ENCODE measurements around the gene PREX1.
"Not testable (repeated sequence)": the region's sequence is repeated elsewhere in the genome, so short reads cannot be mapped to it uniquely, and the experiment has no call there.

The PREX1 gene

DNA sequence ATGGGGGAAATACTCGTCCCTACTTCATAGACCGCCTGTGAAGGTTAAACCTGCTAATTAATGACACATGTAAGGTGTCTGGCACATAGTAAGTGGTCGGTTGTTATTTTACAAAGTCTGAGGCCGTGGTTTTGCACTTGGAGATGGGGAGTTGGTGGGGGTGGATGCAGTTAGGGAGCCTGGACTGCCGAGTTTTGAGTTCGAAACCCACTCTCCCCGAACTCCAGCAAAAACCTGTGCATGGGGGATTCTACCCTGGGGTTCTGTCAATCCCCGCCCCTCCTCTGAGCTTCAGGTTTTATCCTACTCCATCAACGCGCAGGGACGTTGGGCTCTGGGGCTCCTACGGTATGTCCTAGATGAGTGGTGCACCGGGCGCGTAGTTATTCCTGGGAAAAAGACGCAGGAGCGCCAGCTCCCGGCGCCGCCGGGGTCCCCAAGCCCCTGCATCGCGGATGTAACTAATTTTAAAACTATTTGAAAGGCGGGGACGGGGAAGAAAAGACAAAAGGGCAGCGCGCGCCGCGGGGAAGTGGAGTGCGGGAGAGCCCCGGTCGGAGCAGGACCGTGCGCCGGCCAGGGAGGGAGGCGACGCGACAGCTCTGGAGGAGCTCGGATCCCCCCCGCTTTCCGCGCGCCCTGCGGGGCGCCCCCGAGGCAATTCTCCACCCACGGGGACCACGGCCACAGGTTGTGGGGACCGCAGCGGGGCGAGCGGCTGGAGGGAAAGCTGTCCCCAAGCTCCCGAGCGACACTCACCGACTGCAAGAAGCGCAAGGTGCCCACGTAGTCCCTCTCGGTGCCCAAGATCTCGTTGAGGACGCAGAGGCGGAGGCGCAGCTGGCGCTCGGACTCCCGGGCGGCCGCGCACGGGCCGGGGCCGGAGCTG lies 672 bp downstream of the PREX1 start:
- peak in 1 of 2 donors; percentile 22 for DNase-seq (ENCODE audit: low read depth in 1 of 2, low spot score in 1 of 2)

DNA sequence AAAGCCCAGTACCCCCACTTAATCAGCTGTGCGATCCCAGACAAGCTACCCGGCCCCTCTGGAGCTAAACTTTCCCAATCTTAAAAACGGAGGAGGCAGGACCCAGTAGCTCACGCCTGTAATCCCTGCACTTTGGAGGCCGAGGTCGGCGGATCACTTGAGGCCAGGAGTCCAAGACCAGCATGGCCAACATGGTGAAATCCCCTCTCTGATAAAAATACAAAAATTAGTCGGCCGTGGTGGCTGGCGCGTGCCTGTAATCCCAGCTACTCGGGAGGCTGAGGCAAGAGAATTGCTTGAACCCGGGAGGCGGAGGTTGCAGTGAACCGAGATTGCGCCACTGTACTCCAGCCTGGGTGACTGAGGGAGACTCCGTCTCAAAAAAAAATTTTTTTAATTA lies 1.3 kb downstream of the PREX1 start:
- DNase-seq (ENCODE audit: low read depth in 1 of 2, low spot score in 1 of 2), result not testable (repeated sequence)

DNA sequence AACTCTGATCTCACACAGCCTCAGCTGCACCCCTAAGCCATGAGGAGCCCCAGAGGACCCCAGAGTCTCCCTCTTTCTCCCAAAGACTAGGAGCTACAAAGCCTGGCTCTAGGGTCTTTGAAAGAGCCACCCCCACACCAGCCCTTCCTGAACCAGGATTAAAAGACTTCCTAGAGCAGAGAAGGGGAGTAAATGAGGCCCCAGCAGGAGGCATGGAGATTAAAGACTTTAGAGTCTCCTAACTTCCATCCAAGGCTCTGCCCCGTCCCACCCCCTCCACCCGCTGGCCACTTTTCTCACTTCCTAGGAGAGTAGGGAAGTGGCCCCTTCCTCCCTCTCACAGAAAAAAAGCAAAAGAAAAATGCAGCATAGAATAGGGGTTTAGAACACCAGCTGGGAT lies 1.7 kb downstream of the PREX1 start:
- DNase-seq (ENCODE audit: low read depth in 1 of 2, low spot score in 1 of 2), result no peak

DNA sequence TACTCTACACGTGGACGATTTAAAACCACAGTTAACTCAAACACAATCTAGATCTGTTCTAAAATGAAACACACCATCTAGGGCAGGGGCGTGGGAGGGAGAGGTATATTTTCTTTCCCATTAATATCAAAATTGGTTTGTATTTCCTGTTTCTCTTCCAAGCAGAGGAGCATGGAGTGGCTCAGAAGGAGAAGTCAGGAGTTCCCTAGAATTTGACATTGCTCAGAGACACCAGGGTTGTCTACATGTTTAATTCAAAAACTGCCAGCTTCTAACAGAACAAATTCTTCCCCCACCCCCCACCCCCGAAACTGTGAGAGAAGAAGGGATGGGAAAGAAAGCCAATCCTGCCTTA lies 2.3 kb downstream of the PREX1 start:
- DNase-seq (ENCODE audit: low read depth in 1 of 2, low spot score in 1 of 2), result no peak

DNA sequence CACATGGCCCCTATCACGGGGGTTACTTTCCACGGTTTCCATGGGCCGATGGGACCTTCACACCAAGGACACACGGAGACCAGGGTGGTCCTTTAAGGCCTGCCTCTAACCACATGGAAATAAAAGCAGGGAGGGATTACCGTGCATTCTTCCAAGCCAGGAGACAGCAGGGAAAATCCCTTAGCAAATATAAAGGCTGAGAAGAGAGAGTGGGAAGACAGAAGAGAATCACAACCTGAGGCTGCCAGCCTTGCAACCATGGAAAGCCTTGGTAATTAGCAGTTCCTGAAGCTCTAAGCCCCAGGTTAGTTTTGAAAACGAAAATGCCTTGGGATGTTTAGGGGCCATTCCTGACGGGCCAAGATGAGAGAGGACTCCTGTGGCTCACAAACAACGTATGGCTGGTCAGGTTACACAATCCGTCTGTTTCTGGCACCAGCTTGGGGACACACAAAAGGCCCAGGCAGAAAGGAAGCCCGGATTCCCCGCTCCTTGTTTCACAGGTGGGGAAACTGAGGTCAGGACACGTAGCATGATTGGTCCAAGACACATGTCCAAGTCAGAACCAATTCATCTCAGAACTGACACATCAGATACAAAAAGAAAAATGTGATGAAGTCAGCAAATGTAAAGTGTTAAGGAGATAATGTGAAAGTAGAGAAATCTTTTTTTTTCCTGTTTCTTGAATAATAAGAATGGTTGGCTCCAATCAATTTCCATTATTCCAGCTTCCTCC lies 2.8 kb downstream of the PREX1 start:
- DNase-seq (ENCODE audit: low read depth in 1 of 2, low spot score in 1 of 2), result no peak

DNA sequence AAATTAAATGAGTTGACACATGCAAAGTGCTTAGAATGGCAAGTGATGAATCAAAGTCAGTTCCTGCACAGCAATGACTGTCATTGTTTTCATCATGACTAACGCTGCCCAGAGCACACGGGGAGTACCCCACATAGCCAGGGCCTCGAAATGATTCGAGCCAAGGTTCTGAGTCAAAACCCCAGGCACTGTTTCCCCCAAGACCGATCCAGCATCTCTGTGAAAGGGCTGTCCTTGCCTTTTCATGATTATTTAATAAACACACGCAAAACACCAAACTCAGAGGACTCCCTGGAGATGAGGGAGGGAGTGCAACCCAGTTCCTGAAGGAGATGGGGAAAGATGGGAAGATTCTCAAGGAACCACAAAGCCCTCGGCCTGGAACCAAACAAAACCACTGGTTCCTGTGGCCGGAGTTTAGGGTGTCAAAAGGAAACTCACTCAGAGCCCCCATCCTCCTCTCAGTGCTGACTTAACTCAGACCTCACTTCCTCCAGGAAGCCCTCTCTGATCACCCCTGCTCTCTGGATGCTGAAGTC lies 3.8 kb downstream of the PREX1 start:
- DNase-seq (ENCODE audit: low read depth in 1 of 2, low spot score in 1 of 2), result no peak

DNA sequence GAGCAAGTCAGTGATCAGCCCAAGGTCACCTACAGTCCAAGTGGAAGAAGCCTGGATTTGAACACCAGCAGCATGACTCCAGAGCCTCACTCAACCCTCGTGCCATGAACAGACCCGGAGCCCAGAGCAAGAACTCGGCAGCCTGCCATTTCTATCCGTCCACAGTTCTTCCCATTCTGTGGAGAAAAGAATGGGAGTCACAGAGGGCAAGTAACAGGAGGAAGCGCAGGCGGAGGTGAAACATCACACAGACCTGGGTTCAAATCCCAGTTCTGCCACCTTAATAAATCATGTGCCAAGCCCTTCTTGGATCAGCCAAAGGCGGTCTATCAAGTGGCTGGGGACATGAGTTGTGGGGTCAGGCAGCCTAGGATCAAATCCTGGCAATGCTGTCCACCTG lies 4.3 kb downstream of the PREX1 start:
- DNase-seq (ENCODE audit: low read depth in 1 of 2, low spot score in 1 of 2), result no peak

DNA sequence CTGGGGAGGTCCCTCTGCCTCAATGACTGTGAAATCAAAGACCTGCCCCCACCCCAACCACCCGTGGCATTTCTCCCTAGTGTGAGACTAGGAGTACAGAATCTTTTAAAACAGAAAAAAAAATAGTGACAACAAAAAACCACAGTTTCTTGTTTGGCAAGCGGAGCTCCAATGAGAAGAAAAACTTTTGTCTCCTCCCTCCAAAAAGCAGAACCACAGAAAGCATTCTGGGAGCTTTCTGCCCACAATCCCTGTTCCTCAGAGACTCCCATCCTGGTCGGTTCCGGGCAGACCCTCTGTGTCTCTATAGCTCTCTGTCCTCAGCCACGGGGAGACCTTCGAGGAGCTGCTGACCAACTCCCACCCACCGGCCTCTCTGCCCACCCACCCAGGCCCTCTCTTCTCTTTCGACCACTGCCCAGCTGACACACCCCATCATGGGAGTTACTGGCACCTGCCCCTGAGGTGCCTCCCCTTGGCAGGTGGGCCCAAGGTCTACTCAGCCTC lies 4.9 kb downstream of the PREX1 start:
- no peak for DNase-seq (ENCODE audit: low read depth in 1 of 2, low spot score in 1 of 2)

DNA sequence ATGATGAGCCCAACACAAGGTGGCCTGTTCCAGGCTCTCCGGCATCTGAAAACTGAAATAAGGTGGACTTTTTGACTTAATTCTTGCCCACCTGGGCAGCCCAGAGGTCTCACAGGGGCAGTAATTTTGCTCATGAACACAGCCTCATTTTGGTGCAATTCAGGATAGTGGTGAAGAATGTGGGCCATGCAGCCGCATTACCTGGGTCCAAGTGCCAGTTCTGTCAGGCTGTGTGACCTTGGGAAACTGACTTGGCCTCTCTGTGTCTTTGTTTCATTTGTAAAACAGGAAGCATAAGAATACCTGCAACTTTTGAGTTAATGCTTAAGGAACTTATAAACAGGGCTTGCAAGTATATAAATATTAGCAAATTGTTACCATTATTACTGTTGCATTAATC lies 5.6 kb downstream of the PREX1 start:
- DNase-seq (ENCODE audit: low read depth in 1 of 2, low spot score in 1 of 2), result no peak

DNA sequence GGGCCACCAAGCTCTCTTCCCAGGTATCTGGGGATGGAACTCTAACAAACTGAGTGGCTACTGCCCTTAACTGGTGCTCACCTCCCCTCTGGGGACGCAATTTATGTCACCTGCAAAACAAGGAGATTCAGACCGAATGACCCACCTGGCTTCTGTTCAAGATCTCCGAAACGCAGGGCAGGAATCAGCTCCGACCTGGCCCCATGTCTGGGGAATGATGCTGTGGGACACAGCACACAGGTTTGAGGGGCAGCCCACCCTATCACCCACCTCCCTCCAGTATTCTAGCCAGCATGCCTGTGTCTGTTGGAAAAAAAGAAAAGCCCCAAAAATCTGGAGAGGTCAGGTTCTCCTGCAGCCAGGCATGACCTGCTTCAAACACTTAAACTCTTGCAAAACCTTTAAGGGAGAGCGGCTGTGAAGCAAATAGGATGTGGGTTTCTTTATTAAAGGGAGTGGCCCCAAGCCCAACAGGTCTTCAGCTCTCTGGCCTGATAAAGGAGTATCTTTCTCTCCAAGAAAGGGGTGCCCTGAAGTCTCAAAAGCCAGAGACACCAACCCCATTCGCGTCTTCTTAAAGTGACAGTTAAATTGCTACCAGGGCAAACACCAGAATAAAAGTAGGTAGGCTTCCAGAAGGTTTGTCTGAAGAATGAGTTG lies 6.4 kb downstream of the PREX1 start:
- no peak for DNase-seq (ENCODE audit: low read depth in 1 of 2, low spot score in 1 of 2)

DNA sequence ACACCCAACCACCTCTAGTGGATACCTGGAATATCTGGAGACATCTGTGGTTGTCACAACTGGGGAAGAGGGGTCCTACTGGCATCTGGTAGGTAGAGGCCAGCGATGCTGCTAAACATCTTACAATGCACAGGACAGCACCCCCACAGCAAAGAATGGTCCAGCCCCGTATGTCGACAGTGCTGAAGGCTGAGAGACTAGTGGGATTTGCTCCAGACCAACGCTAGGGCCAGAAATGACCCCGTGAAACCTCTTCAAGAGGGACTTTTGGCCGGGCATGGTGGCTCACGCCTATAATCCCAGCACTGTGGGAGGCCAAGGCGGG lies 7.2 kb downstream of the PREX1 start:
- no peak for DNase-seq (ENCODE audit: low read depth in 1 of 2, low spot score in 1 of 2)

DNA sequence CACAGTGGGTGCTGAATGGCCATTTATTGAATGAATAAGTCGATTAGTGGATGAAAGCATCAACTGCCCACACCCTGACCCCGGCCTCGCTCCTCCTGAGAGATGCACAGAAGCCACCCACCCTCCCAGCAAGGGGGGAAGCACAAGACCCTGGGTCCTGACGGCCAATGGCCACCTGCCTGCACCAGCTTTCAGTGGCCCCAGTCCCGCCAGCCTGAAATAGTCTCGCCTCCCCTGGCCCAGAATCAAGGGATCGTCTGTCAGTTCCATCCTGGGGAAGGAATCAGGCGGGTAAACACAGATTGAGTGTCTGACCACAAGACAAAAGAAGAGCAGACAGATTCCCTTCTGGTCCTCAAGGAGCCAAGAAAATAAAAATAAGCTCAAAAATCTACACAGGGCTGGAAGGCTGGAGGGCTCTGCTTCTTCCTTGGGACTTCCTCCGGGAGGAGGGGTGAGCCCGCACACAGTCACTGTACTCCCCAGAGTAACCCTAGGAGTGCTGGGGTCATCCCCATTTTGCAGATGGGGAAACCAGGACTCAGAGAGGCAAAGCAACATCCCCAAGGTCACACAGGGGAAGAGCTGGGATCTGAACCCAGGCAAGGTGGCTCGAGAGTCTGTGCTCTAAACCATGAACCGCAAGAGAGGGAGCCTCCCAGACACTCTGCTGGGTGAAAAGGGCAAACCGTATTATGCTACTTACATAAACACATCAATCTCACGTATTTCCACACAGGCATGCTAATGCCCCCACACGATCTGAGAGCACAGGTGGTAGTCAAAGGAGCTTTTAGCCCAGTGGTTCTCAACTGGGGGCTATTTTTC lies 7.8 kb downstream of the PREX1 start:
- no peak for DNase-seq (ENCODE audit: low read depth in 1 of 2, low spot score in 1 of 2)

DNA sequence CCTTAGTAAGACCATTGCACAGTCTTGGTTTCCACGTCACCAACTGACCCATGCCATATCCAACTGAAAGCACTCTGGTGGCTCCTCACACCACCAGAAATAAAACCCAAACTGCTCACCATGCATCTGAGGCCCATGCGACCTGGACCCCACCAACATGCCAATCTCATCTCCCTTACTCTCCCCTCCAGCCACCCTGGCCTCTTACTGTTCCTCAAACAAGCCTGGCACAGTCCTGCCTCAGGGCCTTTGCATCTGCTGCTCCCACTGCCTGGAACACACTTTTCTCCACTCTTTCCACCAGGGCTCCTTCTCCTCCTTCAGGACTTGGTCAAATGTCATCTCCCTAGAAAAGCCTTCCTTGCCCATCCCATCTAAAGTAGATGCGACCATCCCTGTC lies 8.7 kb downstream of the PREX1 start:
- DNase-seq (ENCODE audit: low read depth in 1 of 2, low spot score in 1 of 2), result no peak

DNA sequence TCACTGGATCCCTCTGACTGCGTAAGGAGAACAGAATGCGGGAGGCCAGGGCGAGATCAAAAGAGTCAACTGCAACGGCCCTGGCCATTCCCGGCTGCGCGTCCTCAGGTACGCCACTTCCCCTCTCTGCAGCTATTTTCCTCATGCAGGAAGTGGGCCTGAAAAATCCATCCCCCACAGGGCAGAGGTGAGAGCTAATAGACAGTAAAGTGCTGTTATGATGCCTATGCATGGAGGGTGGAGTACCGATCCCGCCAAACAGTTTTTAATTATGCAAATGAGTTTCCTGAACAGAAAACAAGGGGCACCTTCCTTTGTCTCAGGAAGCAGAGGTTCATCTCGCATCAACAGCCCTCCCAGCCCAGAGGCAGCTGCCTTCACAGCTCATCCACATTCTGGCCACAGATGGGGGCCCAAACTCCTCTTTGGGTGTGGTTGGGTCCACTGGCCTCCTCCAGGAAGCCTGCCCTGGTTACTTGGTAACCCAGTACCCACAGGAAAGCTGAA lies 9.3 kb downstream of the PREX1 start:
- DNase-seq (ENCODE audit: low read depth in 1 of 2, low spot score in 1 of 2), result no peak

DNA sequence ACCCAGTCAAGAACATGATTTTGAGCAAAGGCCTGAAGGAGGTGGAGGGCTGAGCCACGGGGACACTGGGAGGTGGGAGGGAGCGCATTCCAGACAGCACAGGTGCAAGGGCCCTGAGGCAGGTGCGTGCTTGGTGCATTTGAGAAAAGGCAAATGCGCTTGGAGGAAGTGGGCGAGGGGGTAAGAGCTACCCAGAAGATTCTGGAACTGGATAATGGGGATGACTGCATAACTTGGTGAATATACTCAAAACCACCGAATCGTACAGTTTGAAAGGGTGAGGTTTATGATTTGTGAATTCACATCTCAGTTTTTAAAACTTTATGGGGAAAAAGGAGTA lies 9.8 kb downstream of the PREX1 start:
- no peak for DNase-seq (ENCODE audit: low read depth in 1 of 2, low spot score in 1 of 2)

DNA sequence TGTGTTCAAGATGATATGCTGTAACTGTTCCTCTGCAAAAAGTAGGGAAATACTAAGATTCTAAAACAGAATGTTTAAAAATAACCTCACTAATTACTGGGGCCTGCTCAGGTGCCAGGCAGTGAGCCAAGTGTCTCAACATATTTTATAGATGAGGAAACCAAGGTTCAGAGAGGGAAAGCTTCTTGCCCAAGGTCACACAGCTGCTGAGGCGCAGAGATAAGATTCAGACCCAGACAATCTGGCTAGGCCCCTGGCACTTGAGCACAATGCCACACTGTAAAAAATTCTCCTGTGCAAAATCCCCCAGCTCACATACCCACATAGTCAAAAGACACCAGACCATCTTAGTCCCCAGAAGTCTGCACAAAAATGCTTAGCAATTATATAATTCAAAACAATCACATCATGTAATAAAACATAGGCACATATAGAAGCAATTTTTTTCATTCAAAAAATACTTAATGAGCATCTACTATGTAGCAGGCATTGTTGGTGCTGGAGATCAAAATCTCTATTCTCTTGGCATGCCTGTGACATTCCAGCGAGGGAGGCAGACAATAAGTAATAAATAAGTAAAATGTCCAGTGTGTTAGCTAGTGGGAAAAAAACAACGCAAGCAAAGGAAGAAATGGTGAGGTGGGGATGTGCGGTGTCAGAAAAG lies 10.3 kb downstream of the PREX1 start:
- no peak for DNase-seq (ENCODE audit: low read depth in 1 of 2, low spot score in 1 of 2)

DNA sequence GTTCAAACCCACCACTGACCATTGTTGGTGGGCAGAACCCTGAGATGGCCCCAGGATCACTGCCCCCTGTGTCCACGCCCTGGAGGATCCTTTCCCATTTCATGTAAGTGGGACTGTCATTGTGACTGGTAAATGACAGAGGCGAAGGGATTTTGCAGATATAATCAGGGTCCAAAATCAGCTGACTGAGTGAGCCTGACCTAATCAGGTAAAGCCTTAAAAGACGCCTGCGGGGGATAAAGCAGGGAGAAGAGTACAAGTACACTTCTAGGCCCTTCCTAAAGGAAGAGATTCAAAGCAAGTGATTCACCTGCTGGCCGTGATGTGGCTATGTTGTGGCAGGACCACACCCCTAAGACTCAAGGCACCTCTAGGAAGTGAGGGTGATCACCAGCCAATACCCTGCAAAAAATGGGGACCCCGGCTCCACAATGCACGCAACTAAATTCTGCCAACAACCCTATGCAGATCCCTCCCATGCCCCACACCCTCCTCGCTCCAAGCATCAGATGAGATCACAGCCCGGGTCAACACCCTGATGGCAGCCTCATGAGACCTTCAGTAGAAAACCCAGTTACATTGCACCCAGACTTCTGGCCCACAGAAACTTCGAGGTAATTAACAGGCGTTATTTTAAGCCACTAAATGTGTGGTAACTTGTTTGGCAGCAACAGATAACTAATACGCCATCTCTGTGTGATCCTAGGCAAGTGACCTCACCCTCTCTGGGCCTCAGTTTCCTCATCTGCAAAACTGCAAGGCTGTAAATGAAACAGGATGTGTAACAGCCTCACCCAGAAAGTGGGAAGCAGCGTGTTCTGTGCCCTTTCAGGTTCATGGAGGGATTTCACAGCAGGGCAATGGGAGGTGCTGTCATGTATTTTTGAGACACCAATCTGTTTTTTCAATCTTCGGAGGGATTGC lies 11.3 kb downstream of the PREX1 start:
- DNase-seq (ENCODE audit: low read depth in 1 of 2, low spot score in 1 of 2), result no peak

DNA sequence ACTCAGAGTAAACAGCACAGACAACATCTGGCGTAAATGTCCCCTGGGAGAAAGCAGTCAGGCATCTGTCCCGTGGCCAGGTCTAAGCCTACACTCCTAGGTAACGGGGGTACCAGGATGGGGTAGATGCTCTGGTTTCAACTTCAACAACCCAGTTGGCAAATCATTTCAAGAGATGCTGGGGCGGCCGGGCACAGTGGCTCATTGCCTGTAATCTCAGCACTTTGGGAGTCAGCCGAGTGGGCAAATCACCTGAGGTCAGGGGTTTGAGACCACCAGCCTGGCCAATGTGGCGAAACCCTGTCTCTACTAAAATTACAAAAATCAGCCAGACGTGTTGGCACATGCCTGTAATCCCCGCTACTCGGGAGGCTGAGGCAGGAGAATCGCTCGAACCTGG lies 12.3 kb downstream of the PREX1 start:
- no peak for DNase-seq (ENCODE audit: low read depth in 1 of 2, low spot score in 1 of 2)

DNA sequence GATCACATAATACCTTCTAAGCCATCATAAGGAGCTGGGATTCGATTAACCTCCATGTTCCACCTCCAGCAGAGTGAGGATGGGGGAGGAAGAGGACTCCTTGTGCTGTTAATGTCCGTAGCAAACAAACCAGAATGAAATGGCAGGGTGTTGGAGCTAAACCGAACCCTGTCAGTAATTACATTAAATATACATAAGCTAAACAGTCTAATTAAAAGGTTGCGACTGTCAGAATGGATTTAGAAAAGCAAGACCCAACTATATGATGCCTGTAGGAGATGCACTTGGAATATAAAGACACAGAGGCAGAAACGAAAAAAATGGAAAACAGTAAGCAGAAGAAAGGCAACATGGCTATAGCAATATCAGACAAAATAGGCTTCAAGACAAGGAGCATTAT lies 13.2 kb downstream of the PREX1 start:
- no peak for DNase-seq (ENCODE audit: low read depth in 1 of 2, low spot score in 1 of 2)

Data from stimulated activated CD4-positive, alpha-beta T cell treated with anti-CD3 and anti-CD28 coated beads, Interleukin-15, amount 100 ng/mL, for 1 hour (primary cell).